Gastrocnemius medialis (tissue), 4 donors: Measurements from ENCODE around the gene GPBAR1. TPM values are rescaled to one million over a fixed set of nuclear protein-coding genes. Genes with fewer than 3 reads are reported as not detected.

Source experiments
- ATAC-seq, 2 donors: fragments of 150-250 bp; one replicate each; pipeline ENCODE4 v1.9.1; 2016
- DNase-seq, 2 donors: peaks; one replicate each; pipeline ENCODE4 v3.0.0-alpha.2; 2019
- H3K27ac ChIP-seq, 4 donors: fragments of 200-600 bp; sonication (generic); 1 replicate in 1 of 4; 2 replicates in 3 of 4; pipeline ENCODE4 v1.5.1; 2016 to 2018; ENCODE audit warnings: mild to moderate bottlenecking in 2 of 4, moderate library complexity in 1 of 4
- H3K27me3 ChIP-seq, 3 donors: fragments of 200-600 bp; sonication (generic) in 2 of 3; 1 replicate in 1 of 3; 2 replicates in 2 of 3; pipeline versions ENCODE4 v1.5.1 to v1.6.0; 2016 to 2019; ENCODE audit warnings: mild to moderate bottlenecking in 1 of 3, moderate library complexity in 1 of 3
- H3K36me3 ChIP-seq, 2 donors: fragments of 200-600 bp; sonication (generic) in 1 of 2; one replicate each; pipeline ENCODE4 v1.5.1; 2017 to 2018
- H3K4me1 ChIP-seq, 2 donors: fragments of 200-600 bp; sonication (generic) in 1 of 2; one replicate each; pipeline ENCODE4 v1.5.1; 2016 to 2017; ENCODE audit warnings: mild to moderate bottlenecking in 2 of 2
- H3K4me3 ChIP-seq, 4 donors: fragments of 200-600 bp; sonication (generic) in 3 of 4; 1 replicate in 1 of 4; 2 replicates in 3 of 4; pipeline ENCODE4 v1.5.1; 2016 to 2019; ENCODE audit warnings: mild to moderate bottlenecking in 2 of 4
- H3K9me3 ChIP-seq, 3 donors: fragments of 200-600 bp; sonication (generic) in 2 of 3; 1 replicate in 1 of 3; 2 replicates in 2 of 3; pipeline ENCODE4 v1.5.1; 2016 to 2019
- CTCF ChIP-seq, 5 experiments: fragments of 450-650 bp in 3 of 5; fragments of 200-600 bp in 2 of 5; sonication (generic) in 2 of 5; IDR thresholded peaks in 4 of 5; conservative IDR thresholded peaks in 1 of 5; 1 replicate in 4 of 5; 2 replicates in 1 of 5; pipeline ENCODE4 v1.5.1; 2016 to 2019; ENCODE audit warnings: antibody characterized with exemption in 5 of 5, mild to moderate bottlenecking in 3 of 5, moderate library complexity in 3 of 5
- POLR2A ChIP-seq, 2 donors: fragments of 450-650 bp; IDR thresholded peaks; one replicate each; pipeline ENCODE4 v1.6.1; 2017; ENCODE audit warnings: antibody characterized with exemption in 2 of 2, mild to moderate bottlenecking in 2 of 2, moderate library complexity in 2 of 2
- in situ Hi-C, 4 donors: fragments of 200-750 bp; cut with MboI; loops; one replicate each; pipeline versions ENCODE4 v1.15.0 to v1.8.0; 2017; ENCODE audit warnings: low sequenced_read_pairs in 4 of 4
- intact Hi-C: fragments of 100-400 bp; cut with DNase I; formaldehyde crosslinking; loops from one replicate; pipeline ENCODE4 v1.15.1; 2023; ENCODE audit warnings: low total_unique reads
- total RNA-seq, 4 donors: library from RNA; depleted of rRNA; stranded (reverse); fragments of >200 nt; gene quantifications; one replicate each; pipeline versions ENCODE4 v1.1.0 to v1.2.3, GENCODE V29; 2016

Gene GPBAR1
- total RNA-seq, 4 donors from 2014 or later = 0.93 TPM; not detected in 3

GRCh38 chr2:218292048-218293014 lies 31.5 kb downstream of the GPBAR1 start, which contains the start of gene TMBIM1:
TMBIM1 (minus strand) TSS chr2:218292503; CDS start chr2:218282141, 10,362 bp downstream.
- H3K36me3 ChIP-seq = no peaks in the 10 kb centered on the region
- DNase-seq = peak; percentile 56 to 78
- H3K4me1 ChIP-seq = peaks cover 43 to 48% of the 10 kb centered on the region in 2 donors
- no peaks in the 10 kb centered on the region for H3K9me3 ChIP-seq
- peak; percentile 74 to 83 for ATAC-seq
- H3K4me3 ChIP-seq = peak within 1 kb of the TSS; percentile 71 to 100 (median 96)
- H3K27ac ChIP-seq = peak within 1 kb of the TSS; percentile 93 to 100 (median 98)
- TF ChIP-seq POLR2A (IDR thresholded peaks at IDR 0.05) (peak; percentile 89 to 95), CTCF (IDR thresholded peaks at IDR 0.05 in 4 of 5, conservative IDR thresholded peaks at IDR 0.05 in 1 of 5) (peak; percentile 75 to 100 (median 98))
- intact Hi-C loops (loop anchor here (1.0 to 5.0 kb wide), 3 partner anchors 104 to 365 kb away; partner anchors contain the start of genes BCS1L, CNOT9, USP37 and ZNF142), in situ Hi-C loops (loop anchor here in 3 of 4 donors (25.0 kb wide), 1 partner anchor 370 kb away; the partner anchor contains the start of genes BCS1L (in 3 of the 3), RNF25 (in 3 of the 3), STK36 (in 3 of the 3) and ZNF142 (in 3 of the 3))
- no peaks in the 10 kb centered on the region for H3K27me3 ChIP-seq

GRCh38 chr2:218293715-218294429 lies 33.1 kb downstream of the GPBAR1 start:
- H3K4me1 ChIP-seq = peaks cover 28 to 34% of the 10 kb centered on the region in 2 donors
- H3K27ac ChIP-seq = no peak overlapping the region

GRCh38 chr2:218294430-218295022 lies 33.7 kb downstream of the GPBAR1 start:
- no peak overlapping the region for H3K27ac ChIP-seq

More at GRCh38 chr2:218293715-218294429, 33.1 kb downstream of the GPBAR1 start:
- H3K4me3 ChIP-seq = no peak overlapping the region
- DNase-seq (no peak), ATAC-seq (no peak)
- no peaks in the 10 kb centered on the region for H3K27me3 ChIP-seq
- no peaks in the 10 kb centered on the region for H3K36me3 ChIP-seq
- TF ChIP-seq POLR2A (IDR thresholded peaks at IDR 0.05) = no peak
- TF ChIP-seq CTCF (IDR thresholded peaks at IDR 0.05 in 4 of 5, conservative IDR thresholded peaks at IDR 0.05 in 1 of 5) = no peak
- intact Hi-C loops = loop anchor here (5.0 kb wide), 2 partner anchors 273 to 363 kb away; partner anchors contain the start of genes BCS1L, CNOT9, USP37 and ZNF142
- H3K9me3 ChIP-seq = no peaks in the 10 kb centered on the region
- in situ Hi-C loops = loop anchor here in 3 of 4 donors (25.0 kb wide), 1 partner anchor 368 kb away; the partner anchor contains the start of genes BCS1L (in 3 of the 3), RNF25 (in 3 of the 3), STK36 (in 3 of the 3) and ZNF142 (in 3 of the 3)

More at GRCh38 chr2:218294430-218295022, 33.7 kb downstream of the GPBAR1 start:
- DNase-seq = no peak
- Histone ChIP-seq H3K27me3 (no peaks in the 10 kb centered on the region), H3K4me1 (peaks cover 21 to 27% of the 10 kb centered on the region in 2 donors), H3K9me3 (no peaks in the 10 kb centered on the region), H3K4me3 (no peak overlapping the region), H3K36me3 (no peaks in the 10 kb centered on the region)
- TF ChIP-seq POLR2A (IDR thresholded peaks at IDR 0.05) (no peak), CTCF (IDR thresholded peaks at IDR 0.05 in 4 of 5, conservative IDR thresholded peaks at IDR 0.05 in 1 of 5) (no peak)
- ATAC-seq = no peak
- in situ Hi-C loops (loop anchor here in 3 of 4 donors (25.0 kb wide), 1 partner anchor 368 kb away; the partner anchor contains the start of genes BCS1L (in 3 of the 3), RNF25 (in 3 of the 3), STK36 (in 3 of the 3) and ZNF142 (in 3 of the 3)), intact Hi-C loops (loop anchor here (5.0 kb wide), 2 partner anchors 273 to 363 kb away; partner anchors contain the start of genes BCS1L, CNOT9, USP37 and ZNF142)
